Measurements from ENCODE around the gene LRRK2.
"Not testable (repeated sequence)": the region's sequence is repeated elsewhere in the genome, so short reads cannot be mapped to it uniquely, and the experiment has no call there.

Gene LRRK2

GRCh38 chr12:40212566-40212965 lies 12.2 kb upstream of the LRRK2 start:
- no peak for DNase-seq (ENCODE audit: low read depth, low spot score)

- no peak for DNase-seq (ENCODE audit: low read depth, low spot score)
Measured at GRCh38 chr12:40215982-40216381, 8.8 kb upstream of the LRRK2 start.

GRCh38 chr12:40216516-40217288 lies 8.1 kb upstream of the LRRK2 start:
- DNase-seq (ENCODE audit: low read depth, low spot score): no peak

- DNase-seq (ENCODE audit: low read depth, low spot score): no peak
Measured at GRCh38 chr12:40219760-40220159, 5.0 kb upstream of the LRRK2 start.

GRCh38 chr12:40222247-40222646 lies 2.5 kb upstream of the LRRK2 start:
- DNase-seq (ENCODE audit: low read depth, low spot score): no peak

- no peak for DNase-seq (ENCODE audit: low read depth, low spot score)
Measured at GRCh38 chr12:40223646-40224045, 1.2 kb upstream of the LRRK2 start.

GRCh38 chr12:40225337-40225983 lies 663 bp downstream of the LRRK2 start:
- DNase-seq (ENCODE audit: low read depth, low spot score): no peak

- DNase-seq (ENCODE audit: low read depth, low spot score): no peak
Measured at GRCh38 chr12:40225984-40226602, 1.3 kb downstream of the LRRK2 start.

- no peak for DNase-seq (ENCODE audit: low read depth, low spot score)
Measured at GRCh38 chr12:40226705-40227104, 1.9 kb downstream of the LRRK2 start.

GRCh38 chr12:40227447-40227846 lies 2.6 kb downstream of the LRRK2 start:
- DNase-seq (ENCODE audit: low read depth, low spot score): no peak

- DNase-seq (ENCODE audit: low read depth, low spot score): no peak
Measured at GRCh38 chr12:40228727-40229126, 3.9 kb downstream of the LRRK2 start.

- no peak for DNase-seq (ENCODE audit: low read depth, low spot score)
Measured at GRCh38 chr12:40229690-40230651, 5.2 kb downstream of the LRRK2 start.

GRCh38 chr12:40232602-40233001 lies 7.8 kb downstream of the LRRK2 start:
- DNase-seq (ENCODE audit: low read depth, low spot score): no peak

GRCh38 chr12:40233741-40234367 lies 9.1 kb downstream of the LRRK2 start:
- no peak for DNase-seq (ENCODE audit: low read depth, low spot score)

GRCh38 chr12:40236357-40236850 lies 11.6 kb downstream of the LRRK2 start:
- DNase-seq (ENCODE audit: low read depth, low spot score): no peak

GRCh38 chr12:40238266-40238902 lies 13.6 kb downstream of the LRRK2 start:
- DNase-seq (ENCODE audit: low read depth, low spot score): no peak

GRCh38 chr12:40238979-40239378 lies 14.2 kb downstream of the LRRK2 start:
- no peak for DNase-seq (ENCODE audit: low read depth, low spot score)

GRCh38 chr12:40240779-40241178 lies 16.0 kb downstream of the LRRK2 start:
- no peak for DNase-seq (ENCODE audit: low read depth, low spot score)

- no peak for DNase-seq (ENCODE audit: low read depth, low spot score)
Measured at GRCh38 chr12:40241741-40242140, 16.9 kb downstream of the LRRK2 start.

- DNase-seq (ENCODE audit: low read depth, low spot score): not testable (repeated sequence)
Measured at GRCh38 chr12:40244526-40245156, 19.8 kb downstream of the LRRK2 start.
